Measurements from ENCODE around the gene SPSB4.

Gene SPSB4

DNA sequence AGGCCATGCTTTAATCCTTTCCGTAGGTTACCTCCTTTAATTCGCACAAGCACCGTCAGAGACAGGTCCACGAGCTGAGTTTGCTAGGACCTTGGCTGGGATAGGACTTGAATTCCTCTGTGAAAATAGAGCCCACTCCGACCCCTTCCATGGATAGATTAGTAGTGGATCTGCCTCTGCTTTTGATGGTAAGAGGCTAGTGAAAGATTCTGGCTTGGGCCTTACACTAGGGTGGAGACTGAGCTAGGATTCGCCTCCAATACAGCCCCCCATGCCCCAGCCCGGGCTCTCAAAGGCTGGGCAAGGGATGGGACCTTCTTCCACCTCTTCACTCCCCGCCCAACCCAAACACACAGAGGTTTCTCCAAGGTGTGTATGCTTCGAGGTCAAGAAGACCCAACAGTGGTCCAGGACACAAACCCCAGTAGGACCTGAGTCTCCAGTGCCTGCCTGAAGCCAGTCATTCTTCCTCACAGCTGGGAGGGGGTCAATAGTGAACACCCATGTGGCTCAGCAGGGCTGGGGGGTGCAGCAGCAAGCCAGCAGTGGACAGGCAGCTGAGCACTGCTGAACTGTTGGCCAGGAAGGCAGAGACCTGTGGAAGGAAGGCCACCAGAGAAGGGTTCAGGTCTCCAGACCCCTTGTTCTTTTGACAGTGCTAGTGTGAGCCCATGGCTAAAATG is 75.7 kb downstream of the SPSB4 start:
- DNase-seq, result no peak
- Histone ChIP-seq H3K4me1 (ENCODE audit: control insufficient read depth, insufficient read depth, low read length, poor library complexity, severe bottlenecking) (no peaks in the 10 kb centered on the region), H3K36me3 (ENCODE audit: control insufficient read depth, insufficient read depth, low read length) (no peaks in the 10 kb centered on the region), H3K9me3 (ENCODE audit: control insufficient read depth, low read length) (no peaks in the 10 kb centered on the region), H3K4me3 (ENCODE audit: insufficient read depth, low read depth, low read length, poor library complexity, severe bottlenecking) (no peak overlapping the region), H3K27me3 (replicated peaks; ENCODE audit: control insufficient read depth, insufficient read depth, low read length, poor library complexity, severe bottlenecking) (no peaks in the 10 kb centered on the region), H3K27ac (ENCODE audit: insufficient read depth, low read length, poor library complexity, severe bottlenecking) (no peak overlapping the region)

DNA sequence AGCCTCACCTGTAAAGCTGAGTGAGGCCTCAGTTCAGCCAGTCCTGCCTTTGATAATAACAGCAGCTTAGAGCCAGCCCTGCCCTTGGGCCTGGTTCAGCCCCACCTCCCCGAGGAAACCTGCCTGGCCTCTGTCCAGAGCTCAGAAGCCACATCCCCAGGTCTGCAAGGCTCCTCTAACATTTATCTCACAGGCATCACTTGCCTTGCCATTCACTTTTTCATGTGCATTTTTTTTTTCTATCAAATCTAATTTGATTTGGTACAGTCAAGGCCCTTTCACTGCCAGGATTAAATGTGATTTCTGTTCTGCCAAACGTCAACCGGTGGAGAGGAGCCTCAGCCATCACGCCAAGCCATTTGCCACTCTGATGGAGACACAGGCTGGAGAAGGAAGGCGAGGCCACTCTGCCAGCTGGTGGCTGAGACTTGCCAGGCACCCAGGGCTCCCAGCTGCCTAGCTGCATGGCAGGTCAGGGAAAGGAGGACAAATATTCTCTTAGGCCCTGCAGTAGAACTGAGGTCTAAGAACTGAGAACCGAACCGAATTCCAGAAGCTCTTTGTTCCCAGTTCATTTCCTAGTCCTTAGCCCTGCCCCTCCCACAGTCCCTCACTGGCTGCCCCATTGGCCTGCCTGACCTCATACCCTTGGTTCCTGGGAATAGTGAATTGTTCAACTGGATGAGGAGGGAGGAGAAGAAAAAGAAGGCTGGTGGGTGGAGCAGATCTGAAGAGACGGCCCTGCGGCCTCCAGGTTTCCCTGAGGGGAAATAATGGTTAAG is 76.4 kb downstream of the SPSB4 start:
- no peaks in the 10 kb centered on the region for H3K9me3 ChIP-seq (ENCODE audit: control insufficient read depth, low read length)
- no peaks in the 10 kb centered on the region for H3K4me1 ChIP-seq (ENCODE audit: control insufficient read depth, insufficient read depth, low read length, poor library complexity, severe bottlenecking)
- no peak overlapping the region for H3K27ac ChIP-seq (ENCODE audit: insufficient read depth, low read length, poor library complexity, severe bottlenecking)
- no peaks in the 10 kb centered on the region for H3K27me3 ChIP-seq (replicated peaks; ENCODE audit: control insufficient read depth, insufficient read depth, low read length, poor library complexity, severe bottlenecking)
- H3K4me3 ChIP-seq (ENCODE audit: insufficient read depth, low read depth, low read length, poor library complexity, severe bottlenecking), result no peak overlapping the region
- no peaks in the 10 kb centered on the region for H3K36me3 ChIP-seq (ENCODE audit: control insufficient read depth, insufficient read depth, low read length)
- DNase-seq, result no peak

DNA sequence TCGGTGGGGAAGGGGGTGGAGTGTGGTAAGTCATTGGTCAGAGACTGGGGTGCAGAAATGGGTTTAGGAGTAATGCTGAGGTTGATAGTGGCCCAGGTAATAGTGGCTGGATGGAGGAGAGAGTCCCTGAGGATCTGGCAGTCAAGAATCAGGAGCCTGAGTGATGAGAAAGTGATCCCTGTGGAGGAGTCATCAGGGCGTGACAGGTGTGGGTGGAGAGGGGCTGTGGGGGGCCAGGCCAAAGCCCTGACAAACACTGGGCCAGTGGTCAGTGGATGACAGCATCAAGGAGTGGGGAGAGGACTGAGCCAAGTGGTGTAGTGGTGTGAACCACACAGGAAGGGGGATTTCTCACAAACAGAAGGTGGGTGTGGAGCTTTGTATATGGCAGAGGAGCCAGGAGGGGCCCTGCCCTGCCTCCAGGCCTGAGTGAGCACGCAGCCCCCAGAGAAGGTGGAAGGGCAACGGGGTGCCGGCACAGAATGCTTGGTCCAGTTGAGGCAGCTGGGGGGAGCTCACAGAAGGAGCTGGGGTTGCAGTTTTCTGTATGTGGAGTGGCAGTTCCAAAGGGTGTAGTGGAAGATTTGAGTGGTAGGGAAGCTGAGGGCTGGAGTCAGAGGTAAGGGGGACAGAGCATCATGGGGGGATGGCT is 77.1 kb downstream of the SPSB4 start:
- Histone ChIP-seq H3K27me3 (replicated peaks; ENCODE audit: control insufficient read depth, insufficient read depth, low read length, poor library complexity, severe bottlenecking) (no peaks in the 10 kb centered on the region), H3K4me3 (ENCODE audit: insufficient read depth, low read depth, low read length, poor library complexity, severe bottlenecking) (no peak overlapping the region), H3K27ac (ENCODE audit: insufficient read depth, low read length, poor library complexity, severe bottlenecking) (no peak overlapping the region), H3K9me3 (ENCODE audit: control insufficient read depth, low read length) (no peaks in the 10 kb centered on the region), H3K36me3 (ENCODE audit: control insufficient read depth, insufficient read depth, low read length) (no peaks in the 10 kb centered on the region), H3K4me1 (ENCODE audit: control insufficient read depth, insufficient read depth, low read length, poor library complexity, severe bottlenecking) (no peaks in the 10 kb centered on the region)
- no peak for DNase-seq

DNA sequence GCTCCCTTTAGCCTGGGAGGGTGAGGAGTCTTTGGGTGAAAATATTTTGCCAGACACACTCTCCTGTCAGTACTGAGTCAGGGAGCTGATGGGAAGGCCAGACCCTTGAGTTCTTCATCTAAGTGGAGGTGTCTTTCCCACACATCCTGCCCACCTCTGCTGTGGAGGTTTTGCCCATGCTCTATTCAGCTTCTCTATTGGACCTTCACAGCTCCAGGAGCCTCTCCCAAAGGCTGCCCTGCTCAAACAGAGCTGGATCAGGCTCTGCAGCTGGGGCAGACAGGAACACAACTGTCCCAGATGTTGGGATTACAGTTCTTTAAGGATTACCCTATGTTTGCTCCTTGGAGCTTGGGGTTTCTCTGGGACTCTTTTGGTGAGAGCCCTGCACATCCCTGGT is 77.9 kb downstream of the SPSB4 start:
- Histone ChIP-seq H3K4me3 (ENCODE audit: insufficient read depth, low read depth, low read length, poor library complexity, severe bottlenecking) (no peak overlapping the region), H3K27ac (ENCODE audit: insufficient read depth, low read length, poor library complexity, severe bottlenecking) (no peak overlapping the region)
- DNase-seq, result no peak

DNA sequence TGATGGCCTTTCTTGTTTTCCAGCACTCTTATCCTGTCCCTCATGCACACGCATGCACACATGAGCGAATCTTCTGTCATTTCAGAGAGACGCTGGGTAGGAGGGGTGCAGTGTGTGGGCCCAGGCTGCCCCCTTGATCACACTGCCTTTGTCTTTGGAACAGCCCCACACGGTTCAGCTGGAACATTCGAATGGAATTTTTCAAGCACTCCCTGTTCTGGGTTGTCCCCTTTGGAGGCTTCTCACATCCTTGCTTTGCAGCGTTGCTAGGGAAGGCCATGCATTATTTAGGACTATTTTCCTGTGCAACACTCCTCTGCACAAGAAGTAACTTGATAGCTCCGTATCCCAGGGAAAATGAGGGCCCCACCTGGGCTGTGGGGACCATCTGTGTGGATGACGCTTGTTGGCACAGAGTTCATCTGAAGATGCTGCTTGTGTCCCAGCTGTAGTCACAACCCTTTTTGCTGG is 78.4 kb downstream of the SPSB4 start:
- no peak for DNase-seq
- Histone ChIP-seq H3K36me3 (ENCODE audit: control insufficient read depth, insufficient read depth, low read length) (no peaks in the 10 kb centered on the region), H3K4me1 (ENCODE audit: control insufficient read depth, insufficient read depth, low read length, poor library complexity, severe bottlenecking) (no peaks in the 10 kb centered on the region), H3K27ac (ENCODE audit: insufficient read depth, low read length, poor library complexity, severe bottlenecking) (no peak overlapping the region), H3K4me3 (ENCODE audit: insufficient read depth, low read depth, low read length, poor library complexity, severe bottlenecking) (no peak overlapping the region), H3K9me3 (ENCODE audit: control insufficient read depth, low read length) (no peaks in the 10 kb centered on the region), H3K27me3 (replicated peaks; ENCODE audit: control insufficient read depth, insufficient read depth, low read length, poor library complexity, severe bottlenecking) (no peaks in the 10 kb centered on the region)

More for the DNA sequence above, 77.9 kb downstream of the SPSB4 start:
- Histone ChIP-seq H3K4me1 (ENCODE audit: control insufficient read depth, insufficient read depth, low read length, poor library complexity, severe bottlenecking) (no peaks in the 10 kb centered on the region), H3K36me3 (ENCODE audit: control insufficient read depth, insufficient read depth, low read length) (no peaks in the 10 kb centered on the region), H3K27me3 (replicated peaks; ENCODE audit: control insufficient read depth, insufficient read depth, low read length, poor library complexity, severe bottlenecking) (no peaks in the 10 kb centered on the region), H3K9me3 (ENCODE audit: control insufficient read depth, low read length) (no peaks in the 10 kb centered on the region)

DNA sequence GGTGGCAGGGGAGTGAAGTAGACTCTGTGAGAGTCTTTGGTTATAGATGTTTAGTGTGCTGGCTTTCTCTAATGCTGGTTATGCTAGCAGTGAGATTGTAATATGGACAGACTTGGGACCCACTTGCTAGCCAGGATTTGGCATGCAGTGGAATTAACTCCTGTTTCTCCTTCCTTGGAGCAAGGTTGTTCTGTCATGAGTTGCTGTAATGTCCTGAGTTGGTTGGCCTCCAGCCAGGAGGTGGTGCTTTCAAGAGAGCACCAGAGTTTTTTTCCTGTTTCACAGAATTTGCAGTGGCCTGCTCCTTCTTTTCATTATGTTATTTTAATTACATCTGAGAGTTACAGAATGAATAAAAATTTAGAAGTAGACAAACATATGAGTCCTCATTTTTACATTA is 92.4 kb downstream of the SPSB4 start:
- DNase-seq, result no peak
- Histone ChIP-seq H3K36me3 (ENCODE audit: control insufficient read depth, insufficient read depth, low read length) (no peaks in the 10 kb centered on the region), H3K4me3 (ENCODE audit: insufficient read depth, low read depth, low read length, poor library complexity, severe bottlenecking) (no peak overlapping the region)

DNA sequence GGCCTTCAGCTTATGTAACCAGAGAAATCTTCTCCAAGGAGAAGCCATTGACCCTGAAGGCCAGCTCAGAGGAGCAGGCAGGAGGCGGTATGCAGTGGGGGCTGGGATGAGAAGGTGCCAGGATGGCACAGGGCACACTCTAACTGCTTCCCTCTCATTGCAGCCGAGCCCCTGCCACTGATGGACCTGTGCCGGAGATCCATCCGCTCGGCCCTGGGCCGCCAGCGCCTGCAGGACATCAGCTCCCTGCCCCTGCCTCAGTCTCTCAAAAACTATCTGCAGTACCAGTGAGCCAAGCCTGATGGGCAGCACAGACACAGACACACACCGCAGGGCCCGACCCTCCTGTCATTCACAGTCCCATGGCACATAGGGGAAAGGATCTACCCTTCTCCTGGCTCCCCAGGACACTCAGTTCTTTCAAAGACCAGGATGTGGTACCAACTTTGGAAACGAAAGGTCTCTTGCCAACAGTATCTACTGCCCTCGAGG is 95.9 kb downstream of the SPSB4 start:
- H3K9me3 ChIP-seq (ENCODE audit: control insufficient read depth, low read length), result no peaks in the 10 kb centered on the region
- no peaks in the 10 kb centered on the region for H3K27me3 ChIP-seq (replicated peaks; ENCODE audit: control insufficient read depth, insufficient read depth, low read length, poor library complexity, severe bottlenecking)
- DNase-seq, result no peak
- no peak overlapping the region for H3K27ac ChIP-seq (ENCODE audit: insufficient read depth, low read length, poor library complexity, severe bottlenecking)
- no peaks in the 10 kb centered on the region for H3K36me3 ChIP-seq (ENCODE audit: control insufficient read depth, insufficient read depth, low read length)
- H3K4me3 ChIP-seq (ENCODE audit: insufficient read depth, low read depth, low read length, poor library complexity, severe bottlenecking), result no peak overlapping the region
- no peaks in the 10 kb centered on the region for H3K4me1 ChIP-seq (ENCODE audit: control insufficient read depth, insufficient read depth, low read length, poor library complexity, severe bottlenecking)

More for the DNA sequence above, 92.4 kb downstream of the SPSB4 start:
- Histone ChIP-seq H3K4me1 (ENCODE audit: control insufficient read depth, insufficient read depth, low read length, poor library complexity, severe bottlenecking) (no peaks in the 10 kb centered on the region), H3K27me3 (replicated peaks; ENCODE audit: control insufficient read depth, insufficient read depth, low read length, poor library complexity, severe bottlenecking) (no peaks in the 10 kb centered on the region), H3K27ac (ENCODE audit: insufficient read depth, low read length, poor library complexity, severe bottlenecking) (no peak overlapping the region), H3K9me3 (ENCODE audit: control insufficient read depth, low read length) (no peaks in the 10 kb centered on the region)

DNA sequence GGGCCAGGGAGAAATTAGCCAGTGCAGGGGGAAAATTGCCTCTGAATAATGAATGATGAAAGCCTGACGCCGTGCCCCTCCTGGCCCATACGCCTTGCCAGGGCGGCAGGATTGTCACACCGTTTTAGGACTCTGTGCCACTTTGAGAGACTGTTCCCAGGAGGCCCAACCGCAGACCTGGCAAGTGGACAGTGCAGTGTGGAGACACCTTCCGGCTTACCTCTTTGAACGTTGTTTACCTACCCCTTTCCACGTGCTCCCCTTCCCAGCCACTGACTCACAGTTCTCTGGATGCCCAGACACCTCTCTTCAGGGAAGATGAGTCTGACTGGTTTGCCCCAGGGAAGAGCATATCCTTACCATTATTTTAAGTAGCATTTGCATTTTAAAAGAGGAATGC is 96.5 kb downstream of the SPSB4 start:
- no peak for DNase-seq

DNA sequence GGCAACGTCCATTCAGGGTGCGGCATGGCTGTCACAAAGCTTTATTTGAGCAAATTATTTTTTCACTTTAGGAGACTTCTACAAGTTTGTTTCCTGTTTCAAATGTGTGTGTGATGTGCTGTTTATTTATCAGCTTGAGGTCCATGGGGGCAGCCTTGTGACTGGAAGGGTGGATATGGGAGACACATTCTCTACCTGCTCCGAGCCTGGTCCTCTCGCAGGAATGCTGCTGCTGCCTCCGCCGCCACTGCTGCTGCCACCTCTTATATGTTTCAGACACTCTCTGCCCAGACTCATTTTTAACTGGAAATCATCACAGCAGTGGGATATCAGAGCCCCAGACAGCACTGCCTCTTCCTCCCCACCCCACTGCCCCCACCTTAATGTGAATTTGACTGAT is 97.0 kb downstream of the SPSB4 start:
- no peaks in the 10 kb centered on the region for H3K27me3 ChIP-seq (replicated peaks; ENCODE audit: control insufficient read depth, insufficient read depth, low read length, poor library complexity, severe bottlenecking)
- no peak overlapping the region for H3K4me3 ChIP-seq (ENCODE audit: insufficient read depth, low read depth, low read length, poor library complexity, severe bottlenecking)
- H3K4me1 ChIP-seq (ENCODE audit: control insufficient read depth, insufficient read depth, low read length, poor library complexity, severe bottlenecking), result no peaks in the 10 kb centered on the region

More for the DNA sequence above, 96.5 kb downstream of the SPSB4 start:
- H3K4me1 ChIP-seq (ENCODE audit: control insufficient read depth, insufficient read depth, low read length, poor library complexity, severe bottlenecking), result no peaks in the 10 kb centered on the region
- no peaks in the 10 kb centered on the region for H3K9me3 ChIP-seq (ENCODE audit: control insufficient read depth, low read length)
- no peak overlapping the region for H3K4me3 ChIP-seq (ENCODE audit: insufficient read depth, low read depth, low read length, poor library complexity, severe bottlenecking)
- no peak overlapping the region for H3K27ac ChIP-seq (ENCODE audit: insufficient read depth, low read length, poor library complexity, severe bottlenecking)
- H3K27me3 ChIP-seq (replicated peaks; ENCODE audit: control insufficient read depth, insufficient read depth, low read length, poor library complexity, severe bottlenecking), result no peaks in the 10 kb centered on the region
- no peaks in the 10 kb centered on the region for H3K36me3 ChIP-seq (ENCODE audit: control insufficient read depth, insufficient read depth, low read length)

DNA sequence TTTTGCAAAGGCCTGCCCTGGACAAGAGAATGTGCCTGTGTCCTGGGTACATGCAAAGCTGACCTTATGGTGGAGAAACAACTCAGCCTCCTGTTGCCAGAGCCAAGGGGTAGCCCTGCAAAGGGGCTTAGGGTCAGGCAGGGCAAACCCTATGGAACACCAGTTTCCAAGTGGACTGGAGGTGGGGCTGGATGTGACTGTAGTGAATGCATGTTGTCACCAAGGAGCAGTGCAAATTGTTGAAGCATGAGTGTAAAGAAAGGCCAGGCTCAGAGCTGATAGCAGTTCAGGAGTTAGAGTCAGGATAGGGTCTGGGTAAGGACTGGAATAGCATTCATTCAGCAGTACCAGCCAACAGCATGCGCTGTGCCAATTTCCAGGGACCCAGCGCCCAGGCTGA is 97.6 kb downstream of the SPSB4 start:
- Histone ChIP-seq H3K4me1 (ENCODE audit: control insufficient read depth, insufficient read depth, low read length, poor library complexity, severe bottlenecking) (no peaks in the 10 kb centered on the region), H3K9me3 (ENCODE audit: control insufficient read depth, low read length) (no peaks in the 10 kb centered on the region), H3K36me3 (ENCODE audit: control insufficient read depth, insufficient read depth, low read length) (no peaks in the 10 kb centered on the region), H3K27me3 (replicated peaks; ENCODE audit: control insufficient read depth, insufficient read depth, low read length, poor library complexity, severe bottlenecking) (no peaks in the 10 kb centered on the region), H3K4me3 (ENCODE audit: insufficient read depth, low read depth, low read length, poor library complexity, severe bottlenecking) (no peak overlapping the region), H3K27ac (ENCODE audit: insufficient read depth, low read length, poor library complexity, severe bottlenecking) (no peak overlapping the region)
- DNase-seq, result no peak

More for the DNA sequence above, 97.0 kb downstream of the SPSB4 start:
- Histone ChIP-seq H3K9me3 (ENCODE audit: control insufficient read depth, low read length) (no peaks in the 10 kb centered on the region), H3K27ac (ENCODE audit: insufficient read depth, low read length, poor library complexity, severe bottlenecking) (no peak overlapping the region), H3K36me3 (ENCODE audit: control insufficient read depth, insufficient read depth, low read length) (no peaks in the 10 kb centered on the region)
- no peak for DNase-seq
